ENCODE results near the gene HECTD2.

Gene HECTD2

GRCh38 chr10:91410638-91411371 lies 661 bp downstream of the HECTD2 start:
- Histone ChIP-seq H3K9me2 (replicated peaks; ENCODE audit: control insufficient read depth, low read length) (no peaks in the 10 kb centered on the region), H3K4me1 (ENCODE audit: control insufficient read depth, low read length) (peaks cover 27% of the 10 kb centered on the region), H3F3A (ENCODE audit: control insufficient read depth, insufficient read depth) (peaks cover 6% of the 10 kb centered on the region), H3K27ac (ENCODE audit: low read depth, low read length) (peak overlapping the region; percentile 32; the same call in 1 of the 2 replicates), H3K36me3 (ENCODE audit: control insufficient read depth, low read length) (0 out of 2 replicates have a peak, but pooled peaks cover 3% of the 10 kb centered on the region), H3K4me3 (ENCODE audit: low read length) (peak overlapping the region; percentile 93), H3K27me3 (ENCODE audit: control insufficient read depth, low read length) (no peaks in the 10 kb centered on the region), H4K20me1 (ENCODE audit: control insufficient read depth, insufficient read depth, low read depth, low read length) (no peaks in the 10 kb centered on the region), H3K4me2 (ENCODE audit: low read length) (peak overlapping the region; percentile 77), H3K9me3 (ENCODE audit: control insufficient read depth, insufficient read depth, low read length) (no peaks in the 10 kb centered on the region), H3K79me2 (ENCODE audit: control insufficient read depth, low read length) (peaks cover 47% of the 10 kb centered on the region)
- TF ChIP-seq, protein P1, sequence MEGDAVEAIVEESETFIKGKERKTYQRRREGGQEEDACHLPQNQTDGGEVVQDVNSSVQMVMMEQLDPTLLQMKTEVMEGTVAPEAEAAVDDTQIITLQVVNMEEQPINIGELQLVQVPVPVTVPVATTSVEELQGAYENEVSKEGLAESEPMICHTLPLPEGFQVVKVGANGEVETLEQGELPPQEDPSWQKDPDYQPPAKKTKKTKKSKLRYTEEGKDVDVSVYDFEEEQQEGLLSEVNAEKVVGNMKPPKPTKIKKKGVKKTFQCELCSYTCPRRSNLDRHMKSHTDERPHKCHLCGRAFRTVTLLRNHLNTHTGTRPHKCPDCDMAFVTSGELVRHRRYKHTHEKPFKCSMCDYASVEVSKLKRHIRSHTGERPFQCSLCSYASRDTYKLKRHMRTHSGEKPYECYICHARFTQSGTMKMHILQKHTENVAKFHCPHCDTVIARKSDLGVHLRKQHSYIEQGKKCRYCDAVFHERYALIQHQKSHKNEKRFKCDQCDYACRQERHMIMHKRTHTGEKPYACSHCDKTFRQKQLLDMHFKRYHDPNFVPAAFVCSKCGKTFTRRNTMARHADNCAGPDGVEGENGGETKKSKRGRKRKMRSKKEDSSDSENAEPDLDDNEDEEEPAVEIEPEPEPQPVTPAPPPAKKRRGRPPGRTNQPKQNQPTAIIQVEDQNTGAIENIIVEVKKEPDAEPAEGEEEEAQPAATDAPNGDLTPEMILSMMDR (IDR thresholded peaks at IDR 0.05; ENCODE audit: low read depth, low read length, poor library complexity, severe bottlenecking), result no peak
- TF ChIP-seq EZH2phosphoT487 (IDR thresholded peaks at IDR 0.05; ENCODE audit: borderline replicate concordance, low read length), result no peak

GRCh38 chr10:91411621-91412020 lies 1.5 kb downstream of the HECTD2 start:
- Histone ChIP-seq H3K36me3 (ENCODE audit: control insufficient read depth, low read length) (0 out of 2 replicates have a peak, but pooled peaks cover 3% of the 10 kb centered on the region), H3K4me1 (ENCODE audit: control insufficient read depth, low read length) (peaks cover 28% of the 10 kb centered on the region), H3K9me2 (replicated peaks; ENCODE audit: control insufficient read depth, low read length) (no peaks in the 10 kb centered on the region), H3K79me2 (ENCODE audit: control insufficient read depth, low read length) (peaks cover 52% of the 10 kb centered on the region), H3K4me3 (ENCODE audit: low read length) (peak overlapping the region; percentile 93), H4K20me1 (ENCODE audit: control insufficient read depth, insufficient read depth, low read depth, low read length) (no peaks in the 10 kb centered on the region), H3F3A (ENCODE audit: control insufficient read depth, insufficient read depth) (peaks cover 6% of the 10 kb centered on the region), H3K4me2 (ENCODE audit: low read length) (peak overlapping the region; percentile 77), H3K9me3 (ENCODE audit: control insufficient read depth, insufficient read depth, low read length) (no peaks in the 10 kb centered on the region), H3K27me3 (ENCODE audit: control insufficient read depth, low read length) (no peaks in the 10 kb centered on the region), H3K27ac (ENCODE audit: low read depth, low read length) (no peak overlapping the region)
- no peak for TF ChIP-seq EZH2phosphoT487 (IDR thresholded peaks at IDR 0.05; ENCODE audit: borderline replicate concordance, low read length)
- TF ChIP-seq, protein P1 (IDR thresholded peaks at IDR 0.05; ENCODE audit: low read depth, low read length, poor library complexity, severe bottlenecking), result no peak

DNA sequence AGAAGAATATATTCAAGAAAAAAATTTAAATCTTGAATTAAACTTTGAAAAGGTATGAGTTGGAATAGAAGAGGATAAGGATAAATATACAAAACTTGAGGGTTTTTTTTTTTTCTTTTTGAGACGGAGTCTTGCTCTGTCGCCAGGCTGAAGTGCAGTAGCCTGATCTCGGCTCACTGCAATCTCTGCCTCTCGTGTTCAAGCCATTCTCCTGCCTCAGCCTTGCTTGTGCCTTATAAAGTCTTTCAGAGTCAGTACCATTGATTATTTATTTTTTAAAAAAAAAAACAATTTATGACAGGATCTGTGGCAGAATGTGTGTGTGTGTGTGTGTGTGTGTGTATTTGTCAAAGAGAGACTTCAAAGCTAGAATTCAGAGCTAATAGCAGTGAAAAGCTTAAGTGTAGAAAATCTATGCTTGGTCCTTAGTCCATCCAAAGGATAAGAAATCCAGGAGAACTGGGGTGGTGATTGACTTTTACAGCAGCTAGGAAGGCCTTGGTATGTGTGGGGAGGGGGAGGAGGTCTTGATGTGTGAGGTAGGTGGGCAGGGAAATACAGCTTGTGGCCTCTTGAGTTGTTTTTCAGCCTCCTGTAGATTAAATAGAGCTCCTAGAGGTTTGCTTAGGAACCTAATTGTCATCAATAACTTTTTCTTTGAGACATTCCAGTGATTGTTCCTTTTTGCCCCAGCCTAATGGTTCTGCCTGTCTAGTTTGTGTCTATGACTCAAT lies 2.4 kb downstream of the HECTD2 start:
- H3K9me2 ChIP-seq (replicated peaks; ENCODE audit: control insufficient read depth, low read length), result no peaks in the 10 kb centered on the region
- H3K79me2 ChIP-seq (ENCODE audit: control insufficient read depth, low read length), result peaks cover 56% of the 10 kb centered on the region
- H3K27ac ChIP-seq (ENCODE audit: low read depth, low read length), result no peak overlapping the region
- peak overlapping the region; percentile 77; the same call in 1 of the 2 replicates for H3K4me2 ChIP-seq (ENCODE audit: low read length)
- no peaks in the 10 kb centered on the region for H3K9me3 ChIP-seq (ENCODE audit: control insufficient read depth, insufficient read depth, low read length)
- no peaks in the 10 kb centered on the region for H3K27me3 ChIP-seq (ENCODE audit: control insufficient read depth, low read length)
- no peak overlapping the region for H3K4me3 ChIP-seq (ENCODE audit: low read length)
- H3K36me3 ChIP-seq (ENCODE audit: control insufficient read depth, low read length), result 0 out of 2 replicates have a peak, but pooled peaks cover 3% of the 10 kb centered on the region
- H3K4me1 ChIP-seq (ENCODE audit: control insufficient read depth, low read length), result peaks cover 30% of the 10 kb centered on the region
- peaks cover 6% of the 10 kb centered on the region for H3F3A ChIP-seq (ENCODE audit: control insufficient read depth, insufficient read depth)
- no peak for TF ChIP-seq EZH2phosphoT487 (IDR thresholded peaks at IDR 0.05; ENCODE audit: borderline replicate concordance, low read length)
- TF ChIP-seq, protein P1 (IDR thresholded peaks at IDR 0.05; ENCODE audit: low read depth, low read length, poor library complexity, severe bottlenecking), result no peak
- no peaks in the 10 kb centered on the region for H4K20me1 ChIP-seq (ENCODE audit: control insufficient read depth, insufficient read depth, low read depth, low read length)
